Small intestine (tissue), 7 donors: ENCODE measurements around the gene CHRNE. TPM values are rescaled to one million over a fixed set of nuclear protein-coding genes. Genes with fewer than 3 reads are reported as not detected.
"Not testable (repeated sequence)": the region's sequence is repeated elsewhere in the genome, so short reads cannot be mapped to it uniquely, and the experiment has no call there.

Source experiments
- DNase-seq, 2 donors: peaks; one replicate each; pipeline versions ENCODE4 v3.0.0 to v3.0.0-alpha.2; 2013
- FAIRE-seq: peaks from 2 replicates; lab custom pipeline; 2012; peaks lifted over from hg19 to GRCh38; lab: Jason Lieb, UNC
- H3K27ac ChIP-seq, 3 donors: one replicate each; pipeline ENCODE4 v1.5.1; 2013; ENCODE audit warnings: low read length in 2 of 3, mild to moderate bottlenecking in 2 of 3, control low read depth in 1 of 3, inconsistent platforms in 1 of 3, low read depth in 1 of 3, moderate library complexity in 1 of 3
- H3K27me3 ChIP-seq, 3 donors: one replicate each; pipeline ENCODE4 v1.6.1; 2013; ENCODE audit warnings: low read length in 3 of 3, inconsistent platforms in 1 of 3; ENCODE audit not compliant: control insufficient read depth in 3 of 3, insufficient read depth in 3 of 3
- H3K36me3 ChIP-seq, 3 donors: one replicate each; pipeline ENCODE4 v1.6.1; 2013; ENCODE audit warnings: low read length in 3 of 3, inconsistent platforms in 1 of 3, low read depth in 1 of 3, mild to moderate bottlenecking in 1 of 3, moderate library complexity in 1 of 3; ENCODE audit not compliant: control insufficient read depth in 3 of 3, insufficient read depth in 2 of 3
- H3K4me1 ChIP-seq, 3 donors: one replicate each; pipeline ENCODE4 v1.6.1; 2013; ENCODE audit warnings: low read length in 2 of 3, inconsistent platforms in 1 of 3, low read depth in 1 of 3, mild to moderate bottlenecking in 1 of 3, moderate library complexity in 1 of 3; ENCODE audit not compliant: control insufficient read depth in 3 of 3, insufficient read depth in 2 of 3
- H3K4me3 ChIP-seq, 3 donors: one replicate each; pipeline ENCODE4 v1.5.1; 2013; ENCODE audit warnings: low read length in 3 of 3, control low read depth in 1 of 3, inconsistent platforms in 1 of 3, low read depth in 1 of 3, mild to moderate bottlenecking in 1 of 3, moderate library complexity in 1 of 3
- H3K9me3 ChIP-seq, 2 donors: one replicate each; pipeline ENCODE4 v1.6.1; 2013; ENCODE audit warnings: low read depth in 1 of 2, low read length in 1 of 2; ENCODE audit not compliant: control insufficient read depth in 2 of 2, insufficient read depth in 1 of 2
- WGBS, 3 donors: extraction: QIAGEN DNeasy Blood & Tissue Kit; methylation state at CpG; one replicate each; pipeline ENCODE4 v1.1.7; 2013; 5-methylcytosine and 5-hydroxymethylcytosine counted together
- polyA plus RNA-seq, 4 donors: library from polyadenylated mRNA; stranded (reverse) in 3 of 4; unstranded in 1 of 4; fragments of 200-250 nt in 3 of 4; fragments of 120-200 nt in 1 of 4; gene quantifications; one replicate each; pipeline versions ENCODE4 v1.2.1 to v1.2.3, GENCODE V29; 2013
- donor health status: healthy with polysubstance abuse.
- donor health status: control.
- donor health status: control.
- donor health status: Bipolar disorder and iron deficiency.
- donor health status: healthy.

Gene CHRNE
- polyA plus RNA-seq, 4 donors: 0.27 to 0.66 (median 0.41) TPM

DNA sequence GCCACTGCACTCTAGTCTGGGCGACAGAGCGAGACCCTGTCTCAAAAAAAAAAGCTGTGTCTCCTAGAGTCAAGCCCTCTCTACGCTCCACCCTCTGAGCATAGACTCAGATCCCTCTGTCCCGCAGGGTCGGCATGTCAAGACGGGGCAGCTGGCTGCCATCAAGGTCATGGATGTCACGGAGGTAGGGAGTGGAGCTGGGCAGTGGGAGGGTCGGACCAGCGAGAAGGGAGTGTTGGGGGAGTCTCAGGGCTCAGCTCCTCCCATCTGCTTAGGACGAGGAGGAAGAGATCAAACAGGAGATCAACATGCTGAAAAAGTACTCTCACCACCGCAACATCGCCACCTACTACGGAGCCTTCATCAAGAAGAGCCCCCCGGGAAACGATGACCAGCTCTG is 22.0 kb downstream of the CHRNE start:
- DNase-seq (no peak), FAIRE-seq (no peak)
- no peaks in the 10 kb centered on the region for H3K9me3 ChIP-seq
- H3K36me3 ChIP-seq: peaks cover 7 to 86% (median 21%) of the 10 kb centered on the region in 3 donors
- no peaks in the 10 kb centered on the region for H3K27me3 ChIP-seq
- H3K4me3 ChIP-seq: no peak overlapping the region
- no peak overlapping the region for H3K27ac ChIP-seq
- H3K4me1 ChIP-seq: no peaks in the 10 kb centered on the region
- whole genome bisulfite sequencing, 3 donors: 81 to 84% (median 81%) methylated on average over 14 to 15 of the region's 15 CpGs

GRCh38 chr17:4879601-4880000 is 23.3 kb downstream of the CHRNE start:
- DNase-seq (no peak), FAIRE-seq (no peak)
- peaks cover 7 to 80% (median 11%) of the 10 kb centered on the region in 3 donors for H3K36me3 ChIP-seq
- no peaks in the 10 kb centered on the region for H3K9me3 ChIP-seq
- H3K27ac ChIP-seq: no peak overlapping the region
- no peaks in the 10 kb centered on the region for H3K4me1 ChIP-seq
- no peaks in the 10 kb centered on the region for H3K27me3 ChIP-seq
- WGBS, 3 donors: 76 to 87% (median 82%) methylated on average over 4 of the region's 4 CpGs
- no peak overlapping the region for H3K4me3 ChIP-seq

DNA sequence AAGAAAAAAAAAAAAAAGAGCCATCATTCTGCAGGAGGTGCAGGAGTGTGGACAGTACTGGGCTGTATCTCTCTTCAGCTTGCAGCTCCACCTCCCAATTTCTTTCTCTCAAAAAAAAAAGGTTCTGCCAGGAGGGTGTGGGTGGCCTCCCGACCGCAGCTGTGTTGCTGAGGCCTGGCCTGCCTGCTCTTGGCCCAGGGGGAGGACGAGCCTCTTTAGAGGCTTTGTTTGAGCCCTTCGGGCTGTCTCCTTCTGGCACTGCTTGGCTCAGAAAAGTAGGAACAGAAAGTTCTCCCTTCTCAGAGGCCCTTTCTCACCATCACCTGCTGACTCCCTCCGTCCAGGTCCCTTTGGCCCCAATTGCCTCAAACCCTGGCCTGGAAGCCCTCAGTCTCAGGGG is 25.8 kb downstream of the CHRNE start:
- Histone ChIP-seq H3K4me1 (no peaks in the 10 kb centered on the region), H3K36me3 (peaks cover 7 to 75% (median 8%) of the 10 kb centered on the region in 3 donors), H3K9me3 (no peaks in the 10 kb centered on the region), H3K27ac (no peak overlapping the region), H3K4me3 (no peak overlapping the region), H3K27me3 (no peaks in the 10 kb centered on the region)
- FAIRE-seq: no peak
- DNase-seq: no peak
- WGBS, 3 donors: 74 to 84% (median 75%) methylated on average over 5 of the region's 5 CpGs

- H3K27ac ChIP-seq: no peak overlapping the region
- H3K36me3 ChIP-seq: peaks cover 0 to 55% (median 2%) of the 10 kb centered on the region in 3 donors
- no peaks in the 10 kb centered on the region for H3K4me1 ChIP-seq
- no peaks in the 10 kb centered on the region for H3K27me3 ChIP-seq
- no peaks in the 10 kb centered on the region for H3K9me3 ChIP-seq
- H3K4me3 ChIP-seq: no peak overlapping the region
- WGBS, 3 donors: 62 to 83% (median 83%) methylated on average over 8 of the region's 8 CpGs
- FAIRE-seq (no peak), DNase-seq (no peak)
Measured at GRCh38 chr17:4872786-4873185, 30.1 kb downstream of the CHRNE start.

DNA sequence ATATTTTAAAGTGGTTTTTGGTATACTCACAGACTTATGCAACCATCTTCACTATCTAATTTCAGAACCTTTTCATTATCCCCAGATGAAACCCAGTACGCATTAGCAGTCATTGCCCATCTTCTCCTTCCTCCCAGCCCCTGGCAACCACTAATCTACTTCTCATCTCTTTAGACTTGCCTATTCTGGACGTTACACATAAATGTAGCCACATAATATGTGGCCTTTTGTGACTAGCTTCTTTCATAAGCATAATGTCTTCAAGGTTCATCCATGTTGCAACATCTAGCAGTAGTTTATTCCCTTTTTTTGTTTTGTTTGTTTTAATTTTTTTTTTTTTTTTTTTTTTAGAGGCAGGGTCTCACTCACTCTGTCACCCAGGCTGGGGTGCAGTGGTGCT is 32.0 kb downstream of the CHRNE start:
- no peaks in the 10 kb centered on the region for H3K9me3 ChIP-seq
- FAIRE-seq (no peak), DNase-seq (no peak)
- peaks cover 0 to 46% (median 2%) of the 10 kb centered on the region in 3 donors for H3K36me3 ChIP-seq
- H3K27ac ChIP-seq: no peak overlapping the region
- H3K4me3 ChIP-seq: no peak overlapping the region
- no peaks in the 10 kb centered on the region for H3K4me1 ChIP-seq
- H3K27me3 ChIP-seq: no peaks in the 10 kb centered on the region
- WGBS, 3 donors: 80 to 100% (median 91%) methylated on average over 2 of the region's 2 CpGs

GRCh38 chr17:4869058-4869998 is 33.6 kb downstream of the CHRNE start:
- H3K4me3 ChIP-seq, DNase-seq, H3K4me1 ChIP-seq, H3K27ac ChIP-seq, H3K27me3 ChIP-seq, FAIRE-seq, H3K9me3 ChIP-seq: not testable (repeated sequence)
- peaks cover 0 to 41% (median 2%) of the 10 kb centered on the region in 3 donors for H3K36me3 ChIP-seq
- WGBS, 3 donors: 93 to 97% (median 96%) methylated on average over 22 of the region's 22 CpGs

DNA sequence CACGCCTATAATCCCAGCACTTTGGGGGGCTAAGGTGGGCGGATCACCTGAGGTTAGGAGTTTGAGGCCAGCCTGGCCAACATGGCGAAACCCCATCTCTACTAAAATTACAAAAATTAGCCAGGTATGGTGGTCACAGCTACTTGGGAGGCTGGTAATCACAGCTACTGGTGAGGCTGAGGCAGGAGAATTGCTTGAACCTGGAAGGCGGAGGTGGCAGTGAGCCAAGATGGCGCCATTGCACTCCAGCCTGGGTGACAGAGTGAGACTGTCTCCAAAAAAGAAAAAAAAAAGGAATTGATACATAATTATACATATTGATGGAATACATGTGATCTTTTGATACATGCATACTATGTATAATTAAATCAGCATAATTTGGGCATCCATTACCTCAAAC is 35.4 kb downstream of the CHRNE start:
- H3K9me3 ChIP-seq, H3K4me3 ChIP-seq, DNase-seq, H3K4me1 ChIP-seq, H3K27ac ChIP-seq, H3K27me3 ChIP-seq, FAIRE-seq: not testable (repeated sequence)
- WGBS, 3 donors: 81 to 94% (median 90%) methylated on average over 5 of the region's 5 CpGs
- peaks cover 0 to 38% (median 2%) of the 10 kb centered on the region in 3 donors for H3K36me3 ChIP-seq

DNA sequence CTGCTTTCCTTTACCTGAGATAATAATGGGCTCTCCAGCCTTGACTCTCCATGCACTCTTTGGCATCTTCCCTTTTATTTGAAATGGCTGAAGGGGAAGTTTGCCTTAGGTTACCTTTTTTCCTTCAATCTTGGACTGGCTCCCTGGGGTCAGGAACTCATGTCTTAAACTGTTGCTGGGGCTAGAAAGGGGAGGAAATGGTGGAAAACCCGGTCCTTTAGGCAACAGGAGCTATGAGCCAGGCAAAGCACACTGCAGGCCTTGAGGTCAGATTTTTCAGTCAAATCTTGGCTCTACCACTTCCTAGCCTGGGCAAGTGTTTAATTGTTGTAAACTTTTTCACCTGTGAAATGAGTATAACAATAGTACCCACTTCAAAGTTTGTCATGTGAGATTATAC is 39.6 kb downstream of the CHRNE start:
- H3K9me3 ChIP-seq: no peaks in the 10 kb centered on the region
- WGBS, 3 donors: 85 to 92% (median 89%) methylated on average over 1 of the region's 1 CpG
- peaks cover 3 to 48% (median 7%) of the 10 kb centered on the region in 3 donors for H3K36me3 ChIP-seq
- no peak for DNase-seq
- no peak for FAIRE-seq
- no peaks in the 10 kb centered on the region for H3K27me3 ChIP-seq
- no peak overlapping the region for H3K27ac ChIP-seq
- H3K4me3 ChIP-seq: no peak overlapping the region
- H3K4me1 ChIP-seq: peaks cover 0 to 9% (median 6%) of the 10 kb centered on the region in 3 donors
